ENCODE measurements around the gene RABGAP1L.
"Not testable (repeated sequence)": the region's sequence is repeated elsewhere in the genome, so short reads cannot be mapped to it uniquely, and the experiment has no call there.

RABGAP1L gene

DNA sequence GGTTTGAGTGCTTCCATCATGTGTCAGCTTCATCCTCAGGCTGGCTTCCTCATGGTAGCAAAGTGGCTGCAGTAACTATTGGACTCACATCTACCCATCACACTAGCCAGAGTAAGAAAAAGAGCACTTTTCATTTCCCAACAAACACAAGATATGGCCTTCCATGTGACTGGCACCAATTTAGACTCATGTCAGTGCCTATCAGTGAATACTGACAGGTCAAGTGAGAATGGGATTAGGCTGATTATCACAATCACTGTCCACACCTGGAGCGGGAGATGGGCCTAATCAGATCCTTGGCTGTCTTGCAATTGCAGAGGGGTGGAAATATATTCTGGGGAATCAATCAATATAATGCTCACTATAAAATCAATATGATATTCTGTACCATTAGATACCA is 2.9 kb upstream of the RABGAP1L start:
- DNase-seq, result no peak

DNA sequence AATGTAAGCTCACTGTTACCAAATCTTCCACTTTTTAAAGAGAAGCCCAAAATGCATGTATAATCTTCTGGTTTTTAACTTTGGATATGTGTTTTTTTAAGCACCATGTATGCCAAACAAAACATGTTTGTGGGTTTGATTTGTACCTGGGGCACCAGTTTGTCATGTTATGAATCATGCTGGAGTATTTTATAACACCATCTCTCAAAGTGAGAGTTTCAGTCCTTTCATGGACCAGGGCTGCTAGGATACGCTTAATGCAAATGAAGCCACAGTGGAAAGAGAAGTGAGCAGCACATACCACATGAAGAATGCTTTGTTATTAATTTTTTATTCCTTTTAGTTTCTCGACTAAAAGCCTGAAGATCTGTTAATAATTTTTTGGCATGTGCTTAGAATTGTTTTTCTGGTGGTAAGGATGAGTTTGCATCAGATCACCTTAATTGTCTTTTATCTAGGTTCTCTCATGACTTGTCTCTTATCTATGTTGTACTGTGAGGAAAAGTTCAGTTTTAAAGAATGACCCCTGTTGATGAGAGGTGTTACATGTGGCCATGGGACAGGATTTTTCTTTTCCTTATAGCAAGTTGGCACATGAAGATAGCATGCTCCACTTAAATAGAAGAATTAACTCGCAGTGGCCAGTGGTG is 2.0 kb upstream of the RABGAP1L start:
- no peak for DNase-seq

DNA sequence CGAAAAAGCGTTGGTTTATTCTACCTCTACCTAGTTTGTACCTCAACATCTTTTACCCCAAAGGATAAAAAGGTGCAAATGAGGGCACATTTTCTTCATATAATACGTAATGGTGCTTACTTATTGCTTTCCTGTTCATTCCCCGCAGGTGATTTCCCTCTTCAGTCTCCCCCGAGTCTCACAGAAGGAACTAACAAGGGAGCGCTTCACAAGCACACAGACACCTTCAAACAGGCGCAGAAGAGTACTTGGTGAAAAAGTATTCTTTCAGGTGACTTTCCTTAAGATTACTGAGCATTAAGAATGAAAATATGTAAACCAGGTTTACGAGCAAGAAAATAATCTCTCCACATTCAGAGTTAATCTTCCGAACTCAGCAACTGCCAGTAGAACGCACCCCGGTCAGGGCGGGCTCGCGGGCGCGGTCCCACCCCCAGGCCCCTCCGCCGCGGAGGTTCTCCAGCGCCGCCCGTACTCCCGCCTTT is 511 bp upstream of the RABGAP1L start:
- no peak for DNase-seq

DNA sequence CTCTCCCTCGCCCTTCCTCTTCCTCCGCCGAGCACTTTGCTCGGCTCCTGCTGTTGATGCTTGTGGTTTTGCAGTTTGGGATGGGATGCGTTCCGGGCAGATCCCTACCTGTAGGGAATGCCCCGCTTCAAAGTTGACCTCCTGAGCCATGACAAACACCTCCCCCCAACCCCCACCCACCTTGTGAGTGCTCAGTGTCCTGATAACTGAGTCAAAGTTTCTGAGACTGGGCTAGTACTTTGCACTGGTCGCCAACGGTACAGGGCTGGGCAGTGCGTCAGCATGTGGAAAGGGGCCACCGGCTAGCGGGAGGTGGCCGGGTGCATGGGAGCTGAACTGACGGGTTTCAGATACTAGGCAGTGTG is 771 bp downstream of the RABGAP1L start:
- DNase-seq, result no peak

DNA sequence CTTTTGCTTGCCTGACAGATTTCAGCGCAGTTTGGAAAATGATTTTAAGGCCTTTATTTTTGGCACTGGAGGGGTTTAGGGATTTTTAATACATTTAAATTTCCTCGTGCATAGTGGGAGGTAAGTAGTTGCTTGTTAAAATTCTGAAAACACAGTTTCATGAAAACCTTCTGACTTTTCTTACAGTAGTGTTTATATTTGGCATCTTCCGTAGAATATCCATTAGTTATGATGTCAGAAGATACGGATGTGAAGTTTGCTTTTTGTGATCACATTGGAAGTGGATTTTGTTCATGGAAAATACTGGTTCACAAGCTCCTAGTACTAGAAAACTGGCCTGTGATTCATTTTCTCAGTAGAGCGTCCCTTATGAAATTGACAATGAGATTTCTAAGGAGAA is 1.3 kb downstream of the RABGAP1L start:
- DNase-seq, result no peak

DNA sequence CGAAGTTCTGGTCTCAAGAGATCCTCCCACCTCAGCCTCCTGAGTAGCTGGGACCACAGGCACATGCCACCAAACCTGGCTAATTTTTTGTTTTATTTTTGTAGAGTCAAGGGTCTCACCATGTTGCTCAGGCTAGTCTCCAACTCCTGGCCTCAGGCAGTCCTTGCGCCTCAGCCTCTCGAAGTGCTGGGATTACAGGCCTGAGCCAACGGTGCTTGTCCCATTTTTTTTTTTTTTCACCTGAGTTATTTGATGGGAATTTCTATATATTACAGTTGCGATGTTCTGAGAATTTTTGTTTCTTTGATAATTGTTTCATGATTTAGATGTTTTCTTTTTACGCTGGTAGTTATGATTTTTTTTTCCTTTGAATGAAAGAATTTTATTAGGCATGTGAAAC is 2.5 kb downstream of the RABGAP1L start:
- DNase-seq, result no peak

DNA sequence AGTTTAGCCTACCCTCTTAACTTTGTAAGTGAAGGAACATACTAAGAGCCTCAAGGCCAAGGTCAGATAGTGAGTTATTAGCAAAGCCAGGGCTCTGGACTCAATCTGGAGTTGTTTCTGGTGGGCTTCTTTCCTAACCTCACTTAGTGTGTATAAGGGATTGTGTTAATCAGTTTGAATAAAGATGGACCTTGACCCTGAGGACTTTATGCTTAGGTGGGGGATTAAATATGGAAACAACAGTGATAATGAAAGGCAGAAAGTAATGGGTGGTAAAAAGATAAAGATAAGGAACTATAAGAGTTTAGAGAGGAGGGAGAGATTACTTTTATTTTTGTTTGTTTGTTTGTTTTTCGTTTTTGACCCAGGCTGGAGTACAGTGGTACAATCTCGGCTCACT is 5.5 kb downstream of the RABGAP1L start:
- no peak for DNase-seq

DNA sequence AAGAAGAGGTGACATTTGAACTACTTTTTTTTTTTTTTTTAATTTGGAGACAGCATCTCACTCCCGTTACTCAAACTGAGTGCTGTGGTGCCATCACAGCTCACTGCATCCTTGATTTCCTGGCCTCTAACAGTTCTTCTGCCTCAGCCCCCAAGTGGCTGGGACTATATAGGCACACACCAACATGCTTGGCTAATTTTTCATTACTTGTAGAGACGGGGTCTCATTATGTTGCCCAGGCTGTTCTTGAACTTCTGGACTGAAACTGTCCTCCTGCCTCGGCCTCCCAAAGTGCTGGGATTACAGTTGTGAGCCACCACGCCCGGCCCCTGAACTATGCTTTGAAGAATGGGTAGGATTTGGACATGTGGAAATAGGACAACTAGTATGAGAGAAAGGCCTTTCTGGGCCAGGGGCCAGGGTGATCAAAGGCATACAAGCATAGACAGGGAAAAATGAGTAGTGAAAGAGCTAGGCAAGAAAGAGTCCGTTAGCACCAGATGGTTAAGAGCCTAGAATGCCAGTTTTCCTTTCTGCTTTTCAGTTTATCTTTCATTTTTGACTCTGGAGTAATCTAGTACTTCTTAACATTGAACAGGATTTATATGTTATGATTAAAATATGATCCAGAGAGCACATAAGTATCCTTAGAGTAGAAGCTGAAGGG is 6.3 kb downstream of the RABGAP1L start:
- peak; percentile 28 for DNase-seq

DNA sequence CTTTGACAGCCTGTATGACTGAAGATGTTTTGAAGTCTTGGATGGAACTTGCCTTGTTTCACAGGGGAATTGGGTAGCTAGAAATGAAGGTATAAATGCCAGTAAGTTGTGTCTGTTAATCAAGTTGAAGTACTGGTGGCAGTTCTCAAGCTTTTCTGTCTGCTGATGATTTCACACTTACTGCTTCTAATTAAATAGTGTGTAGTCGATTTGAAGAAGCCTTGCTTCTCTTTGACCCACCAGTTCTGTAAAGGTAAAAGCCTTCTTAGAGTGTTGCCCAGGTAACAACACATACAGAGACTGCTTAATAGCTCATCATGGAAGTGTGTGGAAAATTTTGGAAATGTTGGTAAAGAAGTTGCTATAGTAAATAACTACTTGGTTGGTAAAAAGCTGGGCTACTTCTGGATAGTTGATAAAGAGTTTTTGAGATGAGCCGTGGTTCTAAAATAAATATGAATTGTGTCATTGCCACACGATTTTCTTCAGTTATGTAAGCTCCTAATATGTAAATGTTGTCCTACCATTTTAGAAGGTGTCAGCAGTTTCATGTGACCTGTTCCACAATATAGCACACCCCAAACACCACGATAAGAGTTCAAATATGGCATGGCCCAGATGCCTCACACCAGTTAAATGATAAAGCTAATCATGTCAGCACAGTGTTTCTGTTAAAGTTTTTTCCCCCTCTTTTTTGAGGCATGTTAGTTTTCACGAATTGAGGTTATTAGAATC is 7.4 kb downstream of the RABGAP1L start:
- no peak for DNase-seq

DNA sequence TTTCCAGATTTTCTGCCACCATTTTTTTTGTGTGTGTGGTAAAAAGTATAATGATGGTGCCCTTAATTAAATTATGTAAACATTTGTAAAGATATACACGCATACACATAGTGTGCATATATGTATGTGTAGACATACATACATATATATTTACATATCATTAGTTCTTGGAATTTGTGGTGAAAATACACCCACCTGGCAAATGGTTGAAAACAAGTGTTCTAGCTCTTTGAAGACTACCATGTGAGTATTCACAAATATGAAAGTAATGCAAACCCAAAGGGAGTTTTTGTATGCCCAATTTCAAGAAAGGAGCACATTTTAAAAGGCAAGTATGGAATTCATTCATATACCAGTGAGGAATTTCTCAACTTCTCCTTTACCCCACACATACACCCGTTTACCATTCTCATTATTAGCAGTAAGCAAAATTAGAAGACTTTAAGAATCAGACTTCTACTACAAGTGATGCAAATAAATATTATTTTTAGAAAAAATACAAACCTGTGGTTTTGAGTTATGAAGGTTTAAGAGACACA is 8.0 kb downstream of the RABGAP1L start:
- no peak for DNase-seq

DNA sequence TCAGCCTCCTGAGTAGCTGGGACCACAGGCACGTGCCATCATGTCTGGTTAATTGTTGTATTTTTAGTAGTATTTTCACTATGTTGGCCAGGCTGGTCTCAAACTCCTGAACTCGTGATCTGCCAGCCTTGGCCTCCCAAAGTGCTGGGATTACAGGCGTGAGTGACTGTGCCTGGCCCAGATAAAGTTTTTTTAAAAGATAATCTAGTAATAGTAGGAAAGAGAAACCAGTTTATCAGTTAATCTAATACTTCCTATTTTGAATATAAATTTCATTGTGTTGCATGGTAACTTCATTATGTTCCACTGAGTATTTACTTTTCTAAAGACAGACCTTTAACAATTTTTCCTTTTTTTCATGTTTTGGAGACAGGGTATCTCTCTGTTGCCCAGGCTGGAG is 10.0 kb downstream of the RABGAP1L start:
- no peak for DNase-seq

DNA sequence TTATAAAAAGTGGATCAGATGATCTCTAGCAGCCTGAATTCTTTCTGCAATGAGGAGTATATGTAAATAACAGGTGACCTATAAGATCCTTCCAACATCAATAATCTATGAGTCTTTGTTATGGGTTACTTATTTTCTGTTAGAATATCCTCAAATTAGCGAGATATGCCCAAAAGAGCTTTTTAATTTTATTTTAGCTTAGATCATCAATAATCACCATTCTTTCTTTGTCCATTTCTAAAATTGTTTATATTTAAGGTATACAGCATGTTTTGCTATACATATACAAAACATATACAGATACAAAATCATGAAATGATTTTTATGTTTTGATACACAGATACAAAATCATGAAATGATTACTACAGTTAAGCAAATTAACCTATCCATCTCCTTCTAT is 11.8 kb downstream of the RABGAP1L start:
- no peak for DNase-seq

DNA sequence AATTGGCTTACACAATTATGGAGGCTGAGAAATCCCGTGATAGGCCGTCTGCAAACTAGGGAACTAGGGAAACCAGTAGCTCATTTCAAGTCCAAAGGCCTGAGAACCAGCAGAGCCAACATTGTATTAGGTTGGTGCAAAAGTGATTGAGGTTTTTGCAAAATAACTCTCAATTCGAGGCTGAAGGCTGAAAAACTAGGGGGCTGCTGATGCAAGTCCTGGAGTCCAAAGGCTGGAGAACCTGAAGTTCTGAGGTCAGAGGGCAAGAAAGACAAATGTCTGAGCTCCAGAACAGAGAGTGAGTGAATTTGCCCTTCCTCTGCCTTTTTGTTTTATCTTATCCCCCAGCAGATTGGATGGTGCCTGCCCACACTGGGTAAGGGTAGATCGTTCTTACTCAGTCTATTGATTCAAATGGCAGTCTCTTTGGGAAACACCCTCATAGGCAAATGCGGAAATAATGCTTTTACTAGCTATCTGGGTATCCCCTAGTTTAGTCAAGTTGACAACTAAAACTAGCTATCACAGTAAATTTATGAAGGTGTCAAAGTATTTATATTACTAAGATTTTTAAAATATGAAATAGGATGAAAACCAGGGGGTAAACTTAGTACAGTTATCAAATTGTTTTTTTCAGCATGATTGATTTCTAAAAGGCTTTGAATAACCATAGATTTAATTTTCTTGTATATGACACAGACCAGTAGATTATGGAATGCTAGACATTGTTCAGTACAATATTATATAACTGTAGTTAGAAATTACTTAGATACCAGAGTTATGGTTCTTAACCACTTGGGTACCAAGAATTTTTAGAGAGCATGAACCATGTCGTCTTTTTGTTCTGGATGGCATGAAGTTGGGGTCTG is 15.4 kb downstream of the RABGAP1L start:
- DNase-seq, result no peak

DNA sequence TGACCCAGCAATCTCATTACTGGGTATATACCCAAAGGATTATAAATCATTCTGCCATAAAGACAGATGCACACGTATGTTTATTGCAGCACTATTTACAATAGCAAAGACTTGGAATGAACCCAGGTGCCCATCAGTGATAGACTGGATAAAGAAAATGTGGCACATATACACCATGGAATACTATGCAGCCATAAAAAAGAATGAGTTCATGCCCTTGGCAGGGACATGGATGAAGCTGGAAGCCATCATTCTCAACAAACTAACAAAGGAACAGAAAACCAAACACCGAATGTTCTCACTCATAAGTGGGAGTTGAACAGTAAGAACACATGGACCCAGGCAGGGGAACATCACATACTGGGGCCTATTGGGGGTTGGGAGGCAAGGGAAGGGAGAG is 19.1 kb downstream of the RABGAP1L start:
- DNase-seq, result not testable (repeated sequence)

DNA sequence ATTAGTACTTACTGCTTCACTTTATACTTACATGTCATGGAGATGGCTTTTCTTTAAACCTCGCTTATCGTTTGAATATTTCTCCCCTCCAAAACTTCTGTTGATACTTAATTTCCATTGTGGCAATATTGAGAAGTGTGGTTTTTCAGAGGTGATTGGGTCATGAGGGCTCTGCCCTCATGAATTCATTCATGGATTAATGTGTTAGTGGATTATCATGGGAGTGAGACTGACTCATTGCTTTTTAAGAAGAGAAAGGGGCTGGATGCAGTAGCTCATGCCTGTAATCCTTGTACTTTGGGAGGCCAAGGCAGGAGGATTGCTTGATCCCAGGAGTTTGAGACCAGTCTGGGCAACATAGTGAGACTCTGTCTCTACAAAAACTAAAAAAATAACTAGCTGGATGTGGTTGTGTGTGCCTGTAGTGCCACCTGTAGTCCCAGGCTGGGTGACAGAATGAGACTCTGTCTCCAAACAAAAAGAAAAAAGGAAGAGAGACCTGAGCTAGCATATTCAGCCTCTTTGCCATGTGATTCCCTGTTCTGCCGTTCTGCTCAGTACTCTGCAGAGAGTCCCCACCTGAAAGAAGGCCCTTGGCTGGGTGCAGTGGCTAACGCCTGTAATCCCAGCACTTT is 30.2 kb downstream of the RABGAP1L start:
- DNase-seq, result no peak

DNA sequence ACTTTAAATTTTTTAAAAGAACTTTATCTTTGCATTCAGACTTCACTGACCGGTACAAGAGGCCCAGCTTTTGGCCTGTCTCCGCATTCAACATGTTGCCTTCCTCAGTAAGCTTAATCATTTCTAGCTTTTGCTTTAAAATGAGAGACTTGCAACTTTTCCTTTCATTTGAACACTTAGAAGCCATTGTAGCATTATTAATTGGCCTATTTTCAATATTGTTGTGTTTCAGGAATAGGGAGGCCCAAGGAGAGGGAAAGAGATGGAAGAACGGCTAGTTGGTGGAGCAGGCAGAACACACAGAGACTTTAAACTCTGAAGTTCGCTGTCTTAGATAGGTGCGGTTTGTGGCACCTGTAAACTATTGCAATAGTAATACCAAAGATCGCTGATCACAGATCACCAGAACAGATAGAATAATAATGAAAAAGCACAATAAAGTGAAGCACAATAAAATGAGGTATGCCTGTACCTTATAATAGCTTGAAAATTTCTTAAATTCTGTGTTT is 31.4 kb downstream of the RABGAP1L start:
- DNase-seq, result no peak

DNA sequence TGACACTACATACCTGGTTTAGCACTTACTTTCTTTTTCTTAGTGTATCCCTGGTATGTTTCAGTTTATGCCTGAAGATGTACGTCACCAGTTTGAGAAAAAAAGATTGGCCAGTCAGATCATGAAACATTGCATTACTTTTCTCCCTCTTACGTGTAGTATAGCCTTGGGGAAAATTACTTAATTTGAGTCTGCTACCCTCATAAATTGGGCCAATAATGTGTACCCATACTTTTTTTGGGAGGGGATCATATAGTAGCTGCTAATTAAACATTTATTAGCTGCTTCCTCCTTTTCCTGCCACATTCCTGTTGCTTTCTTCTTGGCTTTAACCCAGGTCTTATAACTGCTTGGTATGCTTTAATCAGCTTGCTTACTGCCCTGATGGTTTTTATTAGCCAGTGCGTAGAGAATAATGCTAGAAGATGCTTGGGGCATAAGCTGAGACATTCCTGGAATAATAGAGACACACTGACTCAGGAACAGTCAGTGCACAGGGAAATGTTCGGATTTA is 32.1 kb downstream of the RABGAP1L start:
- no peak for DNase-seq

DNA sequence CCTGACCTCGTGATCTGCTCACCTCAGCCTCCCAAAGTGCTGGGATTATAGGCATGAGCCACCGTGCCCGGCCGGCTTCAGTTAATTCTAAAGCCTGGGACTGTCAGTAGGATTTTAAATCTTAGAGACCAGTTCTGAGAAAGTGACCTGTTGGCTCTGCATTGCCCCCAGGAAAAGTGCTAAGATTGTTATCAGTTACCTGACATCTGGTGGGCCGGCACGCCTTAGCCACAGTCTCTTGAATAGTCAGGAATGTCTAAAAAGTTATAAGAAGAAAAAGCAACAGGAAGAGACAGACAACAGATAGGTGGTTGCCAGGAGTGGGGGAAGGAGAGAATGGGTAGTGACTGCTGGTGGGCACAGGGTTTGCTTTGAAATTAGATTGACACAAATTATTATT is 35.1 kb downstream of the RABGAP1L start:
- no peak for DNase-seq

DNA sequence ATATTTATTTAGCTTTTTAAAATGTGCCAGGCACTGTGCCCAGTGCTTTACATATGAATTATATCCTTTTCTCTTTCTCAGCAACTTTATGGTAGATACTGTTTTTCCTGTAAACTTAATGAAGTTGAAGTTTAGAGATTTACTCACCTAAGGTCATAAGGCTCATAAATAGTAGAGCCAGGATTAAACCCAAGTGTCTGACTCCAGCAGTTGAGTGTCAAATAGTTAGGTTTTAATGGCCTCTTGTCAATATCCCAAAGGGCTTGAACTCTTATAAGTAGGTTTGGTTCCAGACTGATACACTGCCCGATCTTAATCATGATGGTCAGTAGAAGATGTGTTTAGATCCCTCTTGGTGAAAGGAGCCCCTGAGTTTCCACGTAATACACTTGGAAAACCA is 37.8 kb downstream of the RABGAP1L start:
- DNase-seq, result no peak

DNA sequence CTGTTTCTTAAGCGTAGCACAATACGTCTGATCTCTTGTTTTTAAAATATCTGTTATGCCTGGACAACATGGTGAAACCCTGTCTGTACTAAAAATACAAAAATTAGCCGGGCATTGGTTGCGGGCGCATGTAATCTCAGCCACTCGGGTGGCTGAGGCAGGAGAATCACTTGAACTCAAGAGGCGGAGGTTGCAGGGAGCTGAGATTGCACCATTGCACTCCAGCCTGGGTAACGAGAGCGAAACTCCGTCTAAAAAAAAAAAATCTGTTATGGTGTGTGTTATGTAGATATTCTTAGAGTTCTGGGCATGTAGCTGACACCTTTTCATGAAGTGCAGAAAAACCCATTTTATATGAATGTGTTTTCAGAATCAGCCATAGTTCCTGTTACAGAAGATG is 38.2 kb downstream of the RABGAP1L start:
- no peak for DNase-seq

DNA sequence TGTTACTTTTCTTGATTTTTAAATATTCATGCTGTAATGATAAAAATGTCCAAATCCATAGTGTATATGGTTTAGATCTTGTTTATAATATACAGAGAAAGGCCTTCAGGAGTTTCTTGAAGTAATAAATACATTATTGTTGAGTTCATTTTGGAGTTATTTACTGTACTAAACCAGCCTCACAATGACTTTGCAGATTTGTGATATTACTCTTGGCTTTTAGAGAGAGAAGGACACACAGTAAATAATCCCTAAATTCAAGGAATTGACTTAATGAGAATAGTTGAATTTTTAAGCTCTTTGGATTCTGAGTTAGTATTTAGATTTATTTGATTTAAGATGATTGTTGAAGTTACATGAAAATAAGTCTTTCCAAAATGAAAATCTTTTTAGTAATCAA is 38.9 kb downstream of the RABGAP1L start:
- no peak for DNase-seq

DNA sequence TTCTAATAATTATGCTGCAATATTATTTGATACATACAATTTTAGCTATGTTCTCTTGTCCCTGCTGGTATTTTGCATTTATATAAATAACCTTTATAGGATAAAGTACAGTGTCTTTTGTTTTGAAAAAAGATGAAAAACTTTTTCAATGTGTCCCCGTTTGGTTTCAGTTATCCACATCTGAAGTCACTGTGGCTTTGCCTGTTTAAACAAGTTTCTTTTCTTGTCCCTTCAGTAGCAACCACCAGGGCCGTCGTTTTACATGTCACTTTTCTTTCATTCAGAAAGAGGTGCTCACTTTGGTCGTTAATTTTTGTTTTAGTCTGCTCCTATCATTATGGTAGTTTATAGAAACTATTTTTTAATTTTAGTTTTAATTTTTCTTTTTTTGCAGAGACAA is 41.4 kb downstream of the RABGAP1L start:
- DNase-seq, result no peak
